Progenitor cell of endocrine pancreas (in vitro differentiated cells): Measurements from ENCODE around the gene GALNT9. TPM values are rescaled to one million over a fixed set of nuclear protein-coding genes. Genes with fewer than 3 reads are reported as not detected.

Experiments
- DNase-seq: peaks from one replicate; pipeline ENCODE4 v3.0.0; 2021; ENCODE audit warnings: low spot score; ENCODE audit not compliant: unreplicated experiment
- H3K27ac Mint-ChIP-seq: 2 replicates; pipeline ENCODE4 v1.8.0; 2021; ENCODE audit warnings: mild to moderate bottlenecking, moderate library complexity, mixed read lengths
- H3K27me3 Mint-ChIP-seq: 2 replicates; pipeline ENCODE4 v1.8.0; 2021; ENCODE audit warnings: mixed read lengths
- H3K36me3 Mint-ChIP-seq: 2 replicates; pipeline ENCODE4 v1.8.0; 2022; ENCODE audit warnings: mixed read lengths; ENCODE audit not compliant: insufficient read depth
- H3K4me1 Mint-ChIP-seq: 2 replicates; pipeline ENCODE4 v1.8.0; 2021; ENCODE audit warnings: low read depth, mixed read lengths
- H3K4me3 Mint-ChIP-seq: 2 replicates; pipeline ENCODE4 v1.8.0; 2021; ENCODE audit warnings: low read depth, mild to moderate bottlenecking, moderate library complexity, mixed read lengths
- H3K9me3 Mint-ChIP-seq: 2 replicates; pipeline ENCODE4 v1.8.0; 2021; ENCODE audit warnings: low read depth, mixed read lengths
- CTCF ChIP-seq: fragments of 200-600 bp; sonication (generic); IDR thresholded peaks from one replicate; pipeline ENCODE4 v1.5.0; 2021; ENCODE audit warnings: antibody characterized with exemption, mild to moderate bottlenecking; ENCODE audit not compliant: unreplicated experiment
- total RNA-seq: library from RNA; stranded (reverse); gene quantifications from 2 replicates; pipeline ENCODE4 v1.2.1, GENCODE V29; 2021

Gene GALNT9
- total RNA-seq, 1 donor from 2014 or later: 0.36 TPM

GRCh38 chr12:132292328-132293319 is 36.8 kb downstream of the GALNT9 start:
- Mint-ChIP-seq H3K27ac (no peak overlapping the region), H3K4me1 (no peaks in the 10 kb centered on the region), H3K36me3 (no peaks in the 10 kb centered on the region), H3K4me3 (no peak overlapping the region), H3K27me3 (peaks cover 56% of the 10 kb centered on the region), H3K9me3 (no peaks in the 10 kb centered on the region)
- TF ChIP-seq CTCF: no peak
- no peak for DNase-seq

GRCh38 chr12:132291402-132292175 is 37.8 kb downstream of the GALNT9 start:
- H3K27me3 Mint-ChIP-seq: peaks cover 66% of the 10 kb centered on the region
- H3K4me3 Mint-ChIP-seq: no peak overlapping the region
- no peak for DNase-seq
- H3K4me1 Mint-ChIP-seq: no peaks in the 10 kb centered on the region
- no peaks in the 10 kb centered on the region for H3K9me3 Mint-ChIP-seq
- no peak for TF ChIP-seq CTCF
- H3K27ac Mint-ChIP-seq: peak overlapping the region; percentile 4
- H3K36me3 Mint-ChIP-seq: no peaks in the 10 kb centered on the region

- no peak overlapping the region for H3K4me3 Mint-ChIP-seq
- H3K36me3 Mint-ChIP-seq: no peaks in the 10 kb centered on the region
- no peaks in the 10 kb centered on the region for H3K9me3 Mint-ChIP-seq
- no peak overlapping the region for H3K27ac Mint-ChIP-seq
- H3K4me1 Mint-ChIP-seq: no peaks in the 10 kb centered on the region
- DNase-seq: no peak
- H3K27me3 Mint-ChIP-seq: peaks cover 72% of the 10 kb centered on the region
- TF ChIP-seq CTCF: no peak
Observed at GRCh38 chr12:132290203-132290540, 39.2 kb downstream of the GALNT9 start.

- no peak for DNase-seq
- Mint-ChIP-seq H3K4me3 (no peak overlapping the region), H3K27ac (no peak overlapping the region), H3K9me3 (no peaks in the 10 kb centered on the region), H3K27me3 (peaks cover 67% of the 10 kb centered on the region), H3K4me1 (no peaks in the 10 kb centered on the region), H3K36me3 (no peaks in the 10 kb centered on the region)
- no peak for TF ChIP-seq CTCF
Observed at GRCh38 chr12:132289356-132290202, 39.8 kb downstream of the GALNT9 start.
